DMS114 treated with DMSO at 0.1 percent for 48 hours (cell line): Measurements from ENCODE around the gene FCER1A.
"Not testable (repeated sequence)": the region's sequence is repeated elsewhere in the genome, so short reads cannot be mapped to it uniquely, and the experiment has no call there.

Experiments
- DNase-seq: peaks from one replicate; lab custom pipeline; 2025; ENCODE audit not compliant: unreplicated experiment; lab: John Stamatoyannopoulos, UW

FCER1A gene

GRCh38 chr1:159349374-159349773 is 47.2 kb downstream of the FCER1A start:
- not testable (repeated sequence) for DNase-seq

- DNase-seq: no peak
These were observed 50.3 kb downstream of the FCER1A start for GRCh38 chr1:159352436-159352835.
